NCI-H1092 (cell line): Measurements from ENCODE around the gene STN1.

Experiments
- DNase-seq: peaks from one replicate; lab custom pipeline; 2025; lab: John Stamatoyannopoulos, UW

STN1 gene

DNA sequence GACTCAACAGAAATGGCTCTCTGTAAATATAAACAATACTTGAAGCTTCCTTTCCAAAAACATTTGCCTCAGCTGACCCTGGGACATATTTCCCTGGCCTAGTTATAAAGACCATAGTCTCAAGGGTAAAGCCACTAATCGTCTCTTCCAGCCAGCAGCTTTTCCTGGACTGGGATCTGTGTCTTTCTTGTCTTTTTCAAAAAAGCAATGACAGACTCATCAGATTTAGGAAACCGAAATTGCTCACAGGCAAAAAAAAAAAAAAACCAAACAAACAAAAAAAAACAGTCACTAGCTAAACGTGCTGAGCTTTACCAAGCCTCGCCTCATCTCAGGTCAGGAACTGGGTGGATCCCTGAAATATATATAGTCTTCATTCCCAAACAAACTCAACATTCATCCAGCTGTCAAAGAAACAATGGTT, 23.5 kb downstream of the STN1 start:
- DNase-seq, result no peak

- DNase-seq, result no peak
Measured at GRCh38 chr10:103893817-103894216, 24.2 kb downstream of the STN1 start.

GRCh38 chr10:103892181-103892580, 25.8 kb downstream of the STN1 start:
- no peak for DNase-seq

DNA sequence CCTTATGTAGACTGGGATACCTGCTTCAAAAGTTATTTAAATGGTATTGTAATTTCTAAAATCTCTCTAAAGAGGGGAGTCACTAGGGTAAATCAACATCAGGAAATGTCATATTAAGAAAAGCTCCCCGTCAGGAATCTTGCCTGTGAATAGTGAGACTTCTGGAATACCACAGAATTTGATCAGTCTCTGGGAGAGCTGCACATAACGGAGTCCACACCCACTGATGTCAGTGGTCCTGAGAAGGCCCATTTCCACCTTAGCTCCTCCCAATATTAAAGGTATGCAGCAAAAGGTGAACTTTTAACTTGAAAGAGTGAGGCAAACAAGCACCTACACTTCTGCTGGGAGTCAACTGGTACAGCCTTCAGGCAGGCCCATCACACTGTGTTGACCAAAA, 27.3 kb downstream of the STN1 start:
- DNase-seq, result no peak

GRCh38 chr10:103890194-103890658, 27.8 kb downstream of the STN1 start:
- DNase-seq, result no peak

- DNase-seq, result no peak
Measured at GRCh38 chr10:103889121-103889720, 28.8 kb downstream of the STN1 start.

DNA sequence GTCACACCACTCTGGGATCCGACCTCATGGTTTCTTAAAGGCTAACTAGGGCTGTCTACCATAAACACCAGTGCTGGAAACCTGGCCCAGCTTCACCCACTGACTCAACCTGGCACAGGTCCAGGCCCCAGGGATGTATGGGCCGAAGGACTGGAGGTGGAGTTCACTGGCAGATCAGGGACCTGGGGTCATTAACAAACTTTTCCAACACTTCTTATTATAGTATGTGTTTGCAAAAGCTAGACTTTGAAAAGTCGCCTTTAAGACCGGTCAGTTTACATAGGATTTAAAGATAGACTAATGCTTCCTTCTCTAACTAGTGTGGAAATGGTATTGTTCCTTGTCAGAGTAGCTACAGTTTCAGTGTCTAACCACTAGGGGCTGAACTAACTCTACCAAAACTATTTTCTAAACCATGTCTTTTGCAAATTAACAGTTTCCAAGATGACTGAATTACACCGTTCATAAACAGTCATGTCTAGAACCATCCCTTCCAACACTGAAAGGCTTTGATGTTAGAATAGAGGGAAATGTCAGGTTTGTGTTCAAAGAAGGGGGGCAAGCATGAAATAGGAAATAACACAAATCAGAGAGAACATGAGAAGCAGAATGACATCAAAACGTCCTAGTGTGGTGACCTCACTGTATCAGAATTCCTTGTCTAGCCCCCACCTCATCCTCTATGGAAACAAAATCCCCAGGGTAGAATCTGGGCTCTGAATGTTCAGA, 29.7 kb downstream of the STN1 start:
- no peak for DNase-seq

- DNase-seq, result no peak
Measured at GRCh38 chr10:103885617-103886016, 32.4 kb downstream of the STN1 start.

DNA sequence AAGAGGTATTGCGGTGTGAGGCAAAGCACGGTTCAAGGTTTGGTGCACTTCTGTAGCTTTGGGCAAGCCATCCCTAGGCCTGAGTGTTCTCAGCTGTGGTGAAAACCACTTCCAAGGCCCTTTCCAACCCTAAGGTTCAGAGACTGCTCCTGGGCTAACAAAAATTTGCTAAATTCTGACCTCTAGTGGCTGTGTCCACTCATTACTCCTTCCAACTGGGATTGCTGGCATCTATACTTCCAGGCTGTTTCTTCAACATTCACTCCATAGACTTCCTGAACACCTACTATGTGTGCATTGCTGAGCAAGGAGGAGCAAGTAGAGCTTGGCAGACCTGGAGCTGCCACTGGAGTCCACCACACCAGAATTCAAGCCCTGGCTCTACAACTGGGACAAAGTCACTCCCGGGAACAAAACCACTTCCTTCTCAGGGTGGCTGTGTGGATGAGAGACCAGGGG, 33.3 kb downstream of the STN1 start:
- DNase-seq, result peak; percentile 57

DNA sequence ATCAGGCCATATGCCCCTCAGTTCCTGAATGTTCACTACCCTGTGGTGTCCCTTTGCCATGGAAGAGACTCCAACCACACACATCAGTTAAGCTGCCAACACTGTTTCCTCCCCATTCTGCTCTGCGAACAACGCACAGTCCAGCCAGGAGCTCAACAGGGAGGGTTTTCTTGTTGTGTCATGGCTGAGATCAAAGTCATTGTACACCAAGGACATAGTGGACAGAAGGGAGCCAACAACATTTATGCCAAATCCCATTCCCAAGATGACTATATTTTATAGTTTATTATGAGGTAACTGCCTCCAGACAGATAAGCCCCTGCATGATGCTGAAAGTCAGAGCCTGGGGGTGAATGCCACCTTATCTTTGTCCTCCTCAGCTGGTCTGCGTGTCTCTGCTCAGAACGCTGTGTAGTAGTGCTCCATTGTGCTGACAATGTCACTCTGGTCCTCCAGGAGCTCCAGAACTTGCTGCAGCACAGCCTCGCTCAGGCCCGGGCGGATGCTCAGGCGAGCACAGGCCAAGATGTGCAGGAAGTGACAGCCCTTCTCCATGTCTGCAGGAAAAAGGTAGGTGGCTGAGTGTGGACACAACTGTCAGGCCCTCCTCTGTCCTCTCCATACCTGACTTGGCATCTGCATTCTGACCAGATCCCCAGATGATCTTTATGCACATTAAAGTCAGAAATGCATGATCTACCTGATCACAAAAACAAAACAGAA, 35.5 kb downstream of the STN1 start:
- no peak for DNase-seq

DNA sequence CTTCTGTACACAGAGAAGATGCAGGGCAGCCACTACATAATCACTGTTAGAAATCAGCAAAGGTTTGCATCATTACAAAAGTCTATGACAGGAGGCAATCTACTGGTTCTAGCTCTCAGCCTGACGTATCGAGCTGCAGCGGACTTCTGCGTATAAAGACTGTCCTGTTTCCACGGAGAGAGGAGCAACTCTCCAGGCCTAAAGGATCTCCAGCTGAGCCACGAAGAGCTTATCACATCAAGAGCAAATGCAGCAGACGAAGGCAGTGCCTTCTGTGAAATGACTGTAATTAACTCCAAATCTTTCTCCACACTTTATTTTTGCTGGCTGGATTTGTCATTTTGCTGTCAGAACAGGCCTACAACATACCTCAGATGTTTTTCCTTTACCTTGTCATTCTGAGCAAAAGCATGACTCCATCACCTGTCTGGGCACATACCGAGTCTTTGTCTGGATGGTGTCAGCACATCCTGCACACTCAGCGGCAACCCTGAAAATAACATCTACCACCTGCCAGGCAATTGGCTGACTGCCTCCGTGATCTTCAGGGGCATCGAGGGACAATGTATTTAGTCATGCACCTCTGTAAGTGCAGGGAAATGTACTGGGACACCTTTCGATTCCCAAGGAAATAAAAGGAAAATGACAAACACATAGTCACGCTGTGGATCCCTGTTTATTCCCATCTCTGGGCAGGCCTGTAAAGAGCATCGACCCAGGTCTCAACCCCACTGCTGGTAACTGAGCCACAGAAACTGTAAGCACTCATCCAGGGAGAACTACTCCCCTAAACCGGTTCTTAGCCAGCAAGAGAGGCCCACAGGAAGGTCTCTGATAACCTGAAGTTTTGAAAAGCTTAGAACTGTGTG, 36.3 kb downstream of the STN1 start:
- DNase-seq, result peak; percentile 54

GRCh38 chr10:103879831-103880230, 38.2 kb downstream of the STN1 start:
- DNase-seq, result no peak

- no peak for DNase-seq
Measured at GRCh38 chr10:103879409-103879808, 38.6 kb downstream of the STN1 start.

- no peak for DNase-seq
Measured at GRCh38 chr10:103877861-103878260, 40.1 kb downstream of the STN1 start.

DNA sequence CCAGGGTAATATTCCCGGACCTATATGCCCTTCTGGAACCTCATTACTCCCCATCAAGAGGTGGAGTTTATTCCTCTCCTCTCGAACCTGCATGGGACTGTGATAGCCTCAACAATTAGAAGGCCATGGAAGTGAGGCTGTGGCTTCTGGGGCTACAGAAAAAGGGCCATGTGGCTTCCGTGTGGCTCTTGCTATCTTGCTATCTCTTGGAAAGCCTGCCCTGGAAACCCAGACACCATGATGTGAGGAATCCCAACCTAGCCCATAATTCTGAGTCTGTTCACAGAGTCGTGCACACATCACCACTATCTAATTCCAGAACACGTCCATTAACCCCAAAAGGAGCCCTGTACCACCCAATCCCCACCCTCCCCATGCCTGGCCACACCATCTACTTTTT, 41.8 kb downstream of the STN1 start:
- no peak for DNase-seq

- no peak for DNase-seq
Measured at GRCh38 chr10:103874730-103875129, 43.3 kb downstream of the STN1 start.

GRCh38 chr10:103872137-103872931, 45.6 kb downstream of the STN1 start:
- DNase-seq, result no peak

DNA sequence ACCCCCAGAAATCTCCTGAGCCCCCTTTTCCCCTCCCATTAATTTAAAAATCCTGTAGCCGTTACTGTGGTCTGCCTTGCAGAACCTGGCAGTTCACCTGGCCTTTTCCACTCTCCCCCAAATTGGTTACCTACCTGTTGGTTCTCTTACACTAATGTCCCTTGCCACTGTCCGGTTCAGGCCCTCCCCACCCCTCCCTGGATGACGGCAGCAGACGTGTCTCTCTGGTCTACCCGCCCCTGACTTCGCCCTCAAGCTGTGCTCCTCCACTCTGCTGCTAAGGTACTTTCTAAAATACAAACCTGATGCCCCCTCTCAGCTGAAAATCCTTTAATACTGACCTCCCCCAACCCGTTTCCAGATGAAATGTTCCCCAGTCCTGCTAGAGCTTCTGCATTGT, 47.0 kb downstream of the STN1 start:
- DNase-seq, result no peak

DNA sequence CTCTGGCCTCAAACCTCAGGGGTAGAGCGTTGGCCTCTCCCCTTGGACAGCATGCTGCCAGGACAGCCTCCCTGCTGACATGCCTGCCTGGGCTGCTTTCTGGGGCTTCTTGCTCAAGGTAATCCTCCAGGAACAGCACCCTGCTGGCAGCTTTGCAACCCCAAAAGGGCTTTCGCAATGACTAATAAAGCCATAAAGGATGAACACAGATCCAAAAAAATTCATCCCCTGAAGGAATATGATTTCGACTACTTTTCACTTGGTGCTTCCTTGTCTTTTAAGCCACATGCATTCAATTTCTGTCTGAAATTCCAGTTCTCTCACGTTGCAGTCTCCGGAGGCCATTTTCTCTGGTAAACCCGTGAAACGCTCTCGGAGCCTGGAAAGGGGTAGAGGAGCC, 47.5 kb downstream of the STN1 start:
- DNase-seq, result no peak

GRCh38 chr10:103869336-103869735, 48.6 kb downstream of the STN1 start:
- no peak for DNase-seq

GRCh38 chr10:103868200-103868599, 49.8 kb downstream of the STN1 start:
- no peak for DNase-seq
